ENCODE results near the gene C2orf49. TPM values are rescaled to one million over a fixed set of nuclear protein-coding genes. Genes with fewer than 3 reads are reported as not detected.
A peak's percentile ranks its signal among the peaks of the same experiment; 100 is the strongest.

C2orf49 gene
- total RNA-seq, 1 experiment from 2014 or later, result 26.0 TPM

- no peak for DNase-seq (ENCODE audit: extremely low read depth, low read depth)
These were observed 60.6 kb downstream of the C2orf49 start for GRCh38 chr2:105397953-105398335.

- DNase-seq (ENCODE audit: extremely low read depth, low read depth), result peak; percentile 71
These were observed 61.2 kb downstream of the C2orf49 start, which contains the start of gene FHL2 for GRCh38 chr2:105398336-105399206. Gene FHL2 (minus strand): TSS chr2:105399051. CDS start chr2:105386516, 12,535 bp downstream.

Other genes starting within 250 kb of the C2orf49 start
- gene GPR45, start 95.8 kb upstream of the C2orf49 start, total RNA-seq (2014; rRNA removed; shearing (Covaris generic)), result not detected in 2 replicates
- gene TGFBRAP1, start 7.8 kb upstream of the C2orf49 start, total RNA-seq (2014; rRNA removed; shearing (Covaris generic)), result 19.4 and 20.0 TPM in 2 replicates
- gene FHL2, start 61.5 kb downstream of the C2orf49 start, total RNA-seq (2014; rRNA removed; shearing (Covaris generic)), result 11.6 and 13.9 TPM in 2 replicates

Measured in NCI-H460 (cell line).